Heart left ventricle (tissue), 16 donors: ENCODE data around the gene ACSS1. TPM values are rescaled to one million over a fixed set of nuclear protein-coding genes. Genes with fewer than 3 reads are reported as not detected.

Experiments
- ATAC-seq, 4 donors: fragments of 200-7000 bp; cut with Tn5 transposase; one replicate each; pipeline ENCODE4 v1.9.1; 2020 to 2022; ENCODE audit warnings: moderate library complexity in 4 of 4, mild to moderate bottlenecking in 3 of 4, moderate number of reproducible peaks in 1 of 4
- DNase-seq, 5 donors: peaks; one replicate each; pipeline ENCODE4 v3.0.0-alpha.2; 2020
- H3K27ac ChIP-seq, 12 donors: fragments of 200-600 bp; sonication (generic) in 4 of 12; one replicate each; pipeline versions ENCODE4 v1.5.0 to v1.8.0; 2016 to 2022; ENCODE audit warnings: mild to moderate bottlenecking in 2 of 12
- H3K27me3 ChIP-seq, 9 donors: fragments of 200-600 bp; sonication (generic) in 2 of 9; one replicate each; pipeline versions ENCODE4 v1.5.1 to v1.8.0; 2016 to 2022; ENCODE audit warnings: mild to moderate bottlenecking in 3 of 9
- H3K36me3 ChIP-seq, 9 donors: fragments of 200-600 bp; sonication (generic) in 2 of 9; one replicate each; pipeline versions ENCODE4 v1.5.0 to v1.8.0; 2018 to 2022; ENCODE audit warnings: mild to moderate bottlenecking in 2 of 9
- H3K4me1 ChIP-seq, 12 donors: fragments of 200-600 bp; sonication (generic) in 4 of 12; one replicate each; pipeline versions ENCODE4 v1.5.0 to v1.8.0; 2016 to 2022; ENCODE audit warnings: mild to moderate bottlenecking in 3 of 12
- H3K4me3 ChIP-seq, 12 donors: fragments of 200-600 bp; sonication (generic) in 4 of 12; one replicate each; pipeline versions ENCODE4 v1.5.0 to v1.8.0; 2017 to 2022; ENCODE audit warnings: mild to moderate bottlenecking in 9 of 12, moderate library complexity in 4 of 12
- H3K9me3 ChIP-seq, 12 donors: fragments of 200-600 bp; sonication (generic) in 4 of 12; one replicate each; pipeline versions ENCODE4 v1.5.0 to v1.8.0; 2016 to 2022; ENCODE audit warnings: mild to moderate bottlenecking in 1 of 12
- CTCF ChIP-seq, 12 donors: fragments of 200-600 bp; sonication (generic) in 4 of 12; IDR thresholded peaks; one replicate each; pipeline versions ENCODE4 v1.5.0 to v1.8.0; 2018 to 2022; ENCODE audit warnings: antibody characterized with exemption in 12 of 12, mild to moderate bottlenecking in 5 of 12
- POLR2A ChIP-seq, 2 donors: fragments of 450-650 bp; IDR thresholded peaks; one replicate each; pipeline ENCODE4 v1.6.1; 2017; ENCODE audit warnings: antibody characterized with exemption in 2 of 2, mild to moderate bottlenecking in 2 of 2, moderate library complexity in 2 of 2
- WGBS, 4 donors: extraction: QIAGEN DNeasy Blood & Tissue Kit in 2 of 4; methylation state at CpG; one replicate each; pipeline versions ENCODE4 v1.1.5 to v1.1.7; 2013 to 2018; 5-methylcytosine and 5-hydroxymethylcytosine counted together
- intact Hi-C, 10 donors: fragments of 100-400 bp; cut with DNase I; formaldehyde crosslinking; loops; one replicate each; pipeline versions ENCODE4 v1.11.1 to v1.14.2; 2022
- polyA plus RNA-seq, 2 donors: library from polyadenylated mRNA; stranded (reverse); fragments of 200-250 nt; gene quantifications; one replicate each; pipeline ENCODE4 v1.2.3, GENCODE V29; 2013
- total RNA-seq, 9 donors: library from RNA; depleted of rRNA in 2 of 9; stranded (reverse); fragments of >200 nt in 2 of 9; fragmentation: NEBNext Ultra II Directional in 3 of 9; extraction: Animal tissue kit (Norgen Biotek cat#: 25700) in 3 of 9; gene quantifications; one replicate each; pipeline versions ENCODE4 v1.1.0 to v1.2.4, GENCODE V29; 2016 to 2023
- donor health status: ischemic (EF 13 %, LVEDD 7.1; RV severe dilation, severe dysfunction).
- donor health status: healthy with polysubstance abuse.
- donor health status: DM: no; HTN: yes; CAD: no.
- donor health status: DM: no; HTN: no; CAD: no.
- donor health status: ischemic (EF 25% LVEDD 6.9; RV normal size, moderate dysfunction).
- donor health status: ischemic (EF 25% LVEDD 5.7; RV mildly dilated, moderate dysfunction).
- donor health status: healthy.
- donor health status: DM: yes; HTN: yes; CAD: no.
- donor health status: ischemic (EF 35%, LVEDD 5.7; RV mildly dilated, moderate dysfunction).
- donor health status: nonischemic (EF 11% LVEDD 7.7; RV severe dilation, severe dysfunction).
- donor health status: DM: yes; HTN: yes; CAD: no.
- donor health status: PGD.
- donor health status: ischemic (EF 29% LVEDD 5.4; RV normal size, mild dysfunction).
- donor health status: nonischemic (EF 23%, LVEDD 6.1; RV moderate dilation, normal function).

Gene ACSS1
- total and polyA plus RNA-seq, 11 donors = 43.5 to 177 (median 81.4) TPM

GRCh38 chr20:24977336-24977735 is 80.6 kb downstream of the ACSS1 start:
- Histone ChIP-seq H3K4me1 (peaks cover 0 to 28% (median 0%) of the 10 kb centered on the region in 12 donors), H3K27me3 (no peaks in the 10 kb centered on the region), H3K9me3 (peaks cover 0 to 20% (median 0%) of the 10 kb centered on the region in 12 donors), H3K36me3 (peaks cover 0 to 69% (median 40%) of the 10 kb centered on the region in 9 donors), H3K27ac (no peak overlapping the region), H3K4me3 (no peak overlapping the region)
- TF ChIP-seq POLR2A (IDR thresholded peaks at IDR 0.05) = no peak
- no peak for TF ChIP-seq CTCF (IDR thresholded peaks at IDR 0.05)
- intact Hi-C loops = no loop called here
- DNase-seq (no peak), ATAC-seq (no peak)
- WGBS, 4 donors = 83 to 100% (median 92%) methylated on average over 1 of the region's 1 CpG

GRCh38 chr20:24972341-24972740 is 85.6 kb downstream of the ACSS1 start:
- H3K36me3 ChIP-seq = peaks cover 0 to 85% (median 70%) of the 10 kb centered on the region in 9 donors
- H3K4me3 ChIP-seq = no peak overlapping the region
- no peak for TF ChIP-seq CTCF (IDR thresholded peaks at IDR 0.05)
- TF ChIP-seq POLR2A (IDR thresholded peaks at IDR 0.05) = no peak
- DNase-seq (no peak), ATAC-seq (no peak)
- WGBS, 4 donors = 81 to 100% (median 99%) methylated on average over 2 of the region's 2 CpGs
- H3K4me1 ChIP-seq = peaks cover 0 to 7% (median 0%) of the 10 kb centered on the region in 12 donors
- no peak overlapping the region for H3K27ac ChIP-seq
- no peaks in the 10 kb centered on the region for H3K27me3 ChIP-seq
- intact Hi-C loops = no loop called here
- H3K9me3 ChIP-seq = peaks cover 0 to 20% (median 0%) of the 10 kb centered on the region in 12 donors

DNA sequence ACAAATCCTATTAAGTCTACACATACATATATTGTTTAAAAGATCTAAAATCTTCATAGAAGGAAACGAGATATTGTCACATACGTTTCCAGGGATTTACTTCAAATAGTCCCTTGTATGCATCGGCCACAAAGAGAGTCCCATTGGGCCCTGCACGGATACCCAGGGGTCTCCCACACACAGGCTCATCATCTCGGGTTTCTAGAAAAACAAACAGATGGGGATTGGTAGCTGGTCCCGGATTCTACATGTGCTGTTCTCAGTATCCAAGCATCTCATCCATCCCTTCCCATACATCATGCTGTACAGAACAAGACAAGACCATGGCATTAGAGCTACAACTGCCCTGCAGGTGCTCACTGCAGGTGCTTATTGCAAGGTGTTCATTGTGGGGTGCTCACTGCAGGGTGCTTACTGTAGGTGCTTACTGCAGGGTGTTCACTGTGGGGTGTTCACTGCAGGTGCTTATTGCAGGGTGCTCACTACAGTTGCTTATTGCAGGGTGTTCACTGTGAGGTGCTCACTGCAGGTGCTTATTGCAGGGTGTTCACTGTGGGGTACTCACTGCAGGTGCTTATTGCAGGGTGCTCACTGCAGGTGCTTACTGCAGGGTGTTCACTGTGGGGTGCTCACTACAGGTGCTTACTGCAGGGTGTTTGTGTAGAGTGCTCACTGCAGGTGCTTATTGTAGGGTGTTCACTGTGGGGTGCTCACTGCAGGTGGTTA is 86.4 kb downstream of the ACSS1 start:
- peaks cover 0 to 17% (median 0%) of the 10 kb centered on the region in 12 donors for H3K9me3 ChIP-seq
- intact Hi-C loops = no loop called here
- peaks cover 0 to 7% (median 0%) of the 10 kb centered on the region in 12 donors for H3K4me1 ChIP-seq
- peak overlapping the region in 1 of 12 donors; percentile 68 for H3K27ac ChIP-seq
- no peak for TF ChIP-seq POLR2A (IDR thresholded peaks at IDR 0.05)
- TF ChIP-seq CTCF (IDR thresholded peaks at IDR 0.05) = no peak
- no peaks in the 10 kb centered on the region for H3K27me3 ChIP-seq
- no peak for DNase-seq
- peaks cover 0 to 85% (median 71%) of the 10 kb centered on the region in 9 donors for H3K36me3 ChIP-seq
- H3K4me3 ChIP-seq = no peak overlapping the region
- no peak for ATAC-seq
- WGBS, 4 donors = 89 to 91% (median 91%) methylated on average over 6 of the region's 6 CpGs

DNA sequence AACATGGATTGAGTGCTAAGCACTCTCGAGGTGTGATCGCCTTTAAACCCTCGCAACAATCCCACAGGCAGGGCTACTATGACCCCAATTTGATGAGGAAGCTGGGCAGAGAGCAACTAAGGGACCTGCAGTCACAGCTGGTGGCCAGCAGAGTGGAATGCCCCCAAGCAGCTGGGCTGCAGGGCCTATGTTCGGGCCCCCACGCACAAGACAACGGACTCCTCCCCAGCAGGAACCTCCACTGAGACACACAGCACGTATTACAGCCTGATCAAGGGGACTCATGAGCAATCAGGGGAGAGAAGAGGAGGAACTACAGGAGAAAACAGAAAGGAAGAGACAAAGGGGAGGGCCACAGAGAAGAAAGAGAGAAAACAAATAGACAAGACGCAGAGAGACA is 87.2 kb downstream of the ACSS1 start:
- no peak overlapping the region for H3K4me3 ChIP-seq
- H3K4me1 ChIP-seq = peaks cover 0 to 7% (median 0%) of the 10 kb centered on the region in 12 donors
- DNase-seq = no peak
- TF ChIP-seq POLR2A (IDR thresholded peaks at IDR 0.05) (no peak), CTCF (IDR thresholded peaks at IDR 0.05) (no peak)
- peak in 2 of 4 donors; percentile 33 to 42 for ATAC-seq
- intact Hi-C loops = no loop called here
- peak overlapping the region in 1 of 12 donors; percentile 68 for H3K27ac ChIP-seq
- 90 to 92% (median 92%) methylated on average over 8 of the region's 8 CpGs for WGBS, 4 donors
- peaks cover 0 to 11% (median 0%) of the 10 kb centered on the region in 12 donors for H3K9me3 ChIP-seq
- peaks cover 0 to 87% (median 76%) of the 10 kb centered on the region in 9 donors for H3K36me3 ChIP-seq
- no peaks in the 10 kb centered on the region for H3K27me3 ChIP-seq
